Liver (tissue), 9 donors: ENCODE results near the gene LGALS12. TPM values are rescaled to one million over a fixed set of nuclear protein-coding genes. Genes with fewer than 3 reads are reported as not detected.
A peak's percentile ranks its signal among the peaks of the same experiment; 100 is the strongest.

Experiments used
- DNase-seq: peaks from one replicate; pipeline ENCODE4 v3.0.0-alpha.2; 2017; ENCODE audit warnings: low spot score
- H3K27ac ChIP-seq, 2 donors: one replicate each; pipeline ENCODE4 v1.7.0; 2013; ENCODE audit warnings: inconsistent platforms in 2 of 2, low read length in 2 of 2, control low read depth in 1 of 2, low read depth in 1 of 2, mild to moderate bottlenecking in 1 of 2
- H3K27me3 ChIP-seq, 4 donors: one replicate each; pipeline versions ENCODE4 v1.6.1 to v1.7.0; 2013; ENCODE audit warnings: low read length in 3 of 4, inconsistent platforms in 1 of 4, mild to moderate bottlenecking in 1 of 4, moderate library complexity in 1 of 4; ENCODE audit not compliant: control insufficient read depth in 4 of 4, insufficient read depth in 4 of 4
- H3K36me3 ChIP-seq, 4 donors: one replicate each; pipeline versions ENCODE4 v1.6.1 to v1.7.0; 2013; ENCODE audit warnings: low read length in 3 of 4, mild to moderate bottlenecking in 3 of 4, low read depth in 1 of 4, moderate library complexity in 1 of 4; ENCODE audit not compliant: control insufficient read depth in 4 of 4, insufficient read depth in 3 of 4
- H3K4me1 ChIP-seq, 4 donors: one replicate each; pipeline versions ENCODE4 v1.6.1 to v1.7.0; 2013; ENCODE audit warnings: low read length in 3 of 4, mild to moderate bottlenecking in 3 of 4, moderate library complexity in 1 of 4; ENCODE audit not compliant: control insufficient read depth in 4 of 4, insufficient read depth in 4 of 4
- H3K4me3 ChIP-seq, 3 donors: one replicate each; pipeline versions ENCODE4 v1.6.1 to v1.7.0; 2013; ENCODE audit warnings: low read length in 3 of 3, control low read depth in 1 of 3, low read depth in 1 of 3, mild to moderate bottlenecking in 1 of 3
- H3K9ac ChIP-seq, 2 donors: one replicate each; pipeline ENCODE4 v1.7.0; 2013; ENCODE audit warnings: low read length in 2 of 2, mild to moderate bottlenecking in 2 of 2, moderate library complexity in 2 of 2, control low read depth in 1 of 2, low read depth in 1 of 2
- H3K9me3 ChIP-seq, 4 donors: one replicate each; pipeline versions ENCODE4 v1.6.1 to v1.7.0; 2013; ENCODE audit warnings: low read length in 3 of 4; ENCODE audit not compliant: control insufficient read depth in 4 of 4
- FOXA1 ChIP-seq: IDR thresholded peaks from 2 replicates; pipeline ENCODE4 v1.6.1; 2016; ENCODE audit warnings: antibody characterized with exemption
- FOXA2 ChIP-seq: IDR thresholded peaks from 2 replicates; pipeline ENCODE4 v1.6.1; 2016; ENCODE audit warnings: antibody characterized with exemption
- HNF4A ChIP-seq, 2 donors: conservative IDR thresholded peaks; 2 replicates each; pipeline ENCODE4 v1.6.1; 2016; ENCODE audit warnings: antibody characterized with exemption in 2 of 2, mild to moderate bottlenecking in 2 of 2
- RAD21 ChIP-seq, 2 donors: IDR thresholded peaks; 2 replicates each; pipeline ENCODE4 v1.6.1; 2016; ENCODE audit warnings: antibody characterized with exemption in 2 of 2, mild to moderate bottlenecking in 2 of 2
- REST ChIP-seq: IDR thresholded peaks from 2 replicates; pipeline ENCODE4 v1.6.1; 2016; ENCODE audit warnings: antibody characterized with exemption, mild to moderate bottlenecking
- RXRA ChIP-seq, 2 donors: IDR thresholded peaks; 2 replicates each; pipeline ENCODE4 v1.6.1; 2017 to 2018; ENCODE audit warnings: antibody characterized with exemption in 2 of 2, mild to moderate bottlenecking in 1 of 2
- YY1 ChIP-seq: IDR thresholded peaks from 2 replicates; pipeline ENCODE4 v1.6.1; 2016; ENCODE audit warnings: antibody characterized with exemption, mild to moderate bottlenecking
- ZBTB33 ChIP-seq: IDR thresholded peaks from 2 replicates; pipeline ENCODE4 v1.6.1; 2016; ENCODE audit warnings: antibody characterized with exemption
- WGBS: extraction: QIAGEN DNeasy Blood & Tissue Kit; methylation state at CpG from one replicate; pipeline ENCODE4 v1.1.7; 2013; 5-methylcytosine and 5-hydroxymethylcytosine counted together
- polyA plus RNA-seq, 2 donors: library from polyadenylated mRNA; stranded (reverse) in 1 of 2; unstranded in 1 of 2; fragments of 200-250 nt in 1 of 2; fragments of >200 nt in 1 of 2; fragmentation: Nextera tagmentation in 1 of 2; extraction: Ambion mirVana in 1 of 2; gene quantifications; one replicate each; pipeline versions ENCODE4 v1.2.1 to v1.2.3, GENCODE V29; 2013 to 2015
- total RNA-seq, 2 donors: library from RNA; depleted of rRNA; stranded (reverse); fragments of >200 nt; gene quantifications; one replicate each; pipeline ENCODE4 v1.2.3, GENCODE V29; 2014
- donor health status: healthy.
- donor health status: healthy.
- donor health status: healthy.
- donor health status: healthy.
- donor health status: healthy.

The LGALS12 gene
- total and polyA plus RNA-seq, 4 donors = 0.03 to 0.98 TPM; not detected in 2

DNA sequence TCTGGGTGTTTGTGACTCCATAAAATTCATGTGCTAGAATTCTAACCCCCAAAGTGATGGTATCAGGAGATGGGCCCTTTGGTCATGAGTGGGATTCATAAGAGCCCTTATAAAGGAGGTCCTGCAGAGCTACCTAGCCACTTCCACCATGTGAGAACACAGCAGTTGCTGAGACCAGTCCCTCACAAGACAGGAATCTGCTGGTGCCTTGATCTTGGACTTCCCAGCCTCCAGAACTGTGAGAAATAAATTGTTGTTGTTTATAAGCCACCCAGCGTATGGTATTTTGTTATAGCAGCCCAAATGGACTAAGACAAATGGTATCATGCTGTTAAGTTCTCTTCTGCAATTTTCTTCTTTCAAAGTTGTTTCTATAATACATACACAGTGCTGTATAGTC is 13.4 kb upstream of the LGALS12 start:
- H3K4me1 ChIP-seq = peaks cover 3 to 26% (median 22%) of the 10 kb centered on the region in 4 donors
- H3K4me3 ChIP-seq = no peak overlapping the region
- WGBS = 97% methylated on average over 1 of the region's 1 CpG
- H3K9me3 ChIP-seq = no peaks in the 10 kb centered on the region
- no peaks in the 10 kb centered on the region for H3K27me3 ChIP-seq
- H3K36me3 ChIP-seq = no peaks in the 10 kb centered on the region
- TF ChIP-seq YY1 = no peak
- H3K27ac ChIP-seq = no peak overlapping the region
- no peak for DNase-seq
- H3K9ac ChIP-seq = no peak overlapping the region

DNA sequence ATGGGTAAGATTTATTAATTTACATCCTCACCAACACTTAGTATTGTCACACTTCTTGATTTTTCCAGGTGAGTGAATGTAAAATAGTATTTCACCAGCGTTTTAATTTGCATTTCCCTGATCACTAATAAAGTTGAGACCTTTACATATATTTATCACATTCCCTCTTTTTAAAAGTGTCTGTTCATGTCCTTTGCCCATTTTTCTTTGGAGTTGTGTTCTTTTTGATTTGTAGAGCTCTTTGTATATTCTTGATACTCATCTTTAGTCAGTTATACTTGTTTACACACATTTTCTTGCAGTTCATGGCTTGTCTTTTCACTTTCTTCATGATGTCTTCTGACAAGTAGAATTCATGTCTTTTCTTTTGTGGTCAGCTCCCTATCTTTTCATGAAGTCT is 12.8 kb upstream of the LGALS12 start:
- H3K9ac ChIP-seq = no peak overlapping the region
- TF ChIP-seq RAD21 (IDR thresholded peaks at IDR 0.05) (no peak), REST (no peak), FOXA1 (no peak)
- H3K4me1 ChIP-seq = peaks cover 3 to 26% (median 22%) of the 10 kb centered on the region in 4 donors
- H3K36me3 ChIP-seq = no peaks in the 10 kb centered on the region
- no peaks in the 10 kb centered on the region for H3K9me3 ChIP-seq
- no peak for DNase-seq
- WGBS = 91% methylated on average over 1 of the region's 1 CpG
- H3K27me3 ChIP-seq = no peaks in the 10 kb centered on the region
- no peak overlapping the region for H3K4me3 ChIP-seq
- no peak overlapping the region for H3K27ac ChIP-seq

DNA sequence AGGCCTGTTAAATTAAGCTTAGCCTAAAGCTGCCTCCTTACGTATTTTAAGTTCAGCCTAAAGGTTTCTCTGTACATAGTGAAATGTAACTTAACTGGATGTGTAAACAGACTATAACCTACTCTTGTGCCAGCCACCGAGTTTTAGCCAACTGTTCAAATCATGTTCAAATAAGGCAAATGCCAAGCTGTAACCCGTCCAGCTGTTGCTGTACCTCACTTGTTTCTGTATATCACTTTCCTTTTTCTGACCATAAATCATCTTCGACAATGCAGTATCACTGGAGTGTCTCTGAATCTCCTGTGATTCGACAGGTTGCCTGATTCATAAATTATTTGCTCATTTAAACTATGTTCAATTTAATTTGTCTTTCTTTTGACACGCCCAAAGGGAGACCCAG is 10.9 kb upstream of the LGALS12 start:
- Histone ChIP-seq H3K27me3 (no peaks in the 10 kb centered on the region), H3K9ac (no peak overlapping the region), H3K27ac (no peak overlapping the region), H3K4me1 (peaks cover 3 to 26% (median 22%) of the 10 kb centered on the region in 4 donors), H3K36me3 (no peaks in the 10 kb centered on the region), H3K4me3 (no peak overlapping the region), H3K9me3 (peaks cover 0 to under 1% (median 0%) of the 10 kb centered on the region in 4 donors)
- DNase-seq = no peak
- 50% methylated on average over 6 of the region's 6 CpGs for WGBS
- peak; percentile 44 for TF ChIP-seq FOXA1
- no peak for TF ChIP-seq ZBTB33
- peak in 1 of 2 donors; percentile 34 for TF ChIP-seq HNF4A (conservative IDR thresholded peaks at IDR 0.05)
- peak; percentile 69 for TF ChIP-seq FOXA2
- TF ChIP-seq RXRA (IDR thresholded peaks at IDR 0.05) = peak in 1 of 2 donors; percentile 31
